Ishikawa (cell line): ENCODE measurements around the gene RICTOR.

ENCODE experiments used
- CEBPB ChIP-seq: IDR thresholded peaks from 2 replicates; pipeline ENCODE4 v1.6.1; 2012
- CREB1 ChIP-seq: IDR thresholded peaks from 2 replicates; pipeline ENCODE4 v1.6.1; 2012; ENCODE audit warnings: low read depth
- EGR1 ChIP-seq: IDR thresholded peaks from 2 replicates; pipeline ENCODE4 v1.6.1; 2012
- EP300 ChIP-seq: IDR thresholded peaks from 2 replicates; pipeline ENCODE4 v1.6.1; 2012; ENCODE audit warnings: borderline replicate concordance
- FOXM1 ChIP-seq: IDR thresholded peaks from 2 replicates; pipeline ENCODE4 v1.6.1; 2012; ENCODE audit warnings: low read depth, borderline replicate concordance
- MAX ChIP-seq: IDR thresholded peaks from 2 replicates; pipeline ENCODE4 v1.6.1; 2012
- NFIC ChIP-seq: IDR thresholded peaks from 2 replicates; pipeline ENCODE4 v1.6.1; 2012
- RAD21 ChIP-seq: IDR thresholded peaks from 2 replicates; pipeline ENCODE4 v1.6.1; 2012; ENCODE audit warnings: low read depth
- REST ChIP-seq: IDR thresholded peaks from 2 replicates; pipeline ENCODE4 v1.6.1; 2012; ENCODE audit warnings: low read depth, mild to moderate bottlenecking
- TAF1 ChIP-seq: IDR thresholded peaks from 2 replicates; pipeline ENCODE4 v1.6.1; 2012; ENCODE audit warnings: low read depth, mild to moderate bottlenecking
- TCF12 ChIP-seq: IDR thresholded peaks from 2 replicates; pipeline ENCODE4 v1.6.1; 2012; ENCODE audit warnings: low read depth
- TEAD4 ChIP-seq: IDR thresholded peaks from 2 replicates; pipeline ENCODE4 v1.6.1; 2012
- USF1 ChIP-seq: IDR thresholded peaks from 2 replicates; pipeline ENCODE4 v1.6.1; 2012
- YY1 ChIP-seq: IDR thresholded peaks from 2 replicates; pipeline ENCODE4 v1.6.1; 2012; ENCODE audit warnings: low read depth
- ZBTB7A ChIP-seq: IDR thresholded peaks from 2 replicates; pipeline ENCODE4 v1.6.1; 2012; ENCODE audit warnings: low read depth

Gene RICTOR

GRCh38 chr5:39076101-39076756, 2.0 kb upstream of the RICTOR start:
- no peak for TF ChIP-seq RAD21

- no peak for TF ChIP-seq TCF12
- TF ChIP-seq USF1: no peak
- TF ChIP-seq ZBTB7A: no peak
- no peak for TF ChIP-seq REST
- TF ChIP-seq CEBPB: no peak
Measured at GRCh38 chr5:39073767-39074016, 507 bp downstream of the RICTOR start.

GRCh38 chr5:39072925-39073766, 1.1 kb downstream of the RICTOR start:
- TF ChIP-seq NFIC: no peak
- TF ChIP-seq EGR1: 0 out of 2 replicates have a peak, but pooled peaks have one; percentile 4
- TF ChIP-seq FOXM1: no peak
- TF ChIP-seq RAD21: no peak

GRCh38 chr5:39068099-39068498, 6.1 kb downstream of the RICTOR start:
- TF ChIP-seq CREB1: no peak
- TF ChIP-seq REST: no peak
- TF ChIP-seq USF1: no peak
- no peak for TF ChIP-seq FOXM1
- no peak for TF ChIP-seq EGR1
- TF ChIP-seq TEAD4: no peak
- no peak for TF ChIP-seq MAX
- no peak for TF ChIP-seq TCF12
- TF ChIP-seq TAF1: no peak
- no peak for TF ChIP-seq EP300
- TF ChIP-seq CEBPB: no peak
- TF ChIP-seq RAD21: no peak
- TF ChIP-seq NFIC: no peak
- no peak for TF ChIP-seq ZBTB7A
- TF ChIP-seq YY1: no peak

- no peak for TF ChIP-seq RAD21
- no peak for TF ChIP-seq FOXM1
- no peak for TF ChIP-seq YY1
- no peak for TF ChIP-seq NFIC
- TF ChIP-seq EGR1: no peak
- no peak for TF ChIP-seq REST
- TF ChIP-seq CEBPB: no peak
Measured at GRCh38 chr5:39064450-39064849, 9.7 kb downstream of the RICTOR start.
